Endothelial cell of umbilical vein (primary cell): ENCODE results near the gene COL13A1.

Source experiments
- CTCF ChIP-seq, 2 donors: IDR thresholded peaks; 1 replicate in 1 of 2; 2 replicates in 1 of 2; pipeline ENCODE4 v1.5.1; 2011; ENCODE audit warnings: low read length in 2 of 2, mild to moderate bottlenecking in 2 of 2, moderate library complexity in 2 of 2, control low read depth in 1 of 2, inconsistent platforms in 1 of 2, low read depth in 1 of 2; ENCODE audit not compliant: insufficient read depth in 1 of 2; ENCODE audit errors: extremely low read depth in 1 of 2
- JUN ChIP-seq: IDR thresholded peaks from 2 replicates; pipeline ENCODE4 v1.6.1; 2011; ENCODE audit warnings: borderline replicate concordance, low read depth; ENCODE audit not compliant: insufficient read length, insufficient read depth
- MAX ChIP-seq: IDR thresholded peaks from 2 replicates; pipeline ENCODE4 v1.6.1; 2011; ENCODE audit not compliant: insufficient read depth, insufficient read length
- POLR2A ChIP-seq: IDR thresholded peaks from 2 replicates; pipeline ENCODE4 v1.6.1; 2012; ENCODE audit warnings: low read depth, mild to moderate bottlenecking, control low read depth, low read length
- POLR2AphosphoS5 ChIP-seq: IDR thresholded peaks from 2 replicates; pipeline ENCODE4 v1.6.1; 2012; ENCODE audit warnings: low read depth, mild to moderate bottlenecking, control low read depth, low read length, moderate library complexity; ENCODE audit not compliant: insufficient read depth

DNA sequence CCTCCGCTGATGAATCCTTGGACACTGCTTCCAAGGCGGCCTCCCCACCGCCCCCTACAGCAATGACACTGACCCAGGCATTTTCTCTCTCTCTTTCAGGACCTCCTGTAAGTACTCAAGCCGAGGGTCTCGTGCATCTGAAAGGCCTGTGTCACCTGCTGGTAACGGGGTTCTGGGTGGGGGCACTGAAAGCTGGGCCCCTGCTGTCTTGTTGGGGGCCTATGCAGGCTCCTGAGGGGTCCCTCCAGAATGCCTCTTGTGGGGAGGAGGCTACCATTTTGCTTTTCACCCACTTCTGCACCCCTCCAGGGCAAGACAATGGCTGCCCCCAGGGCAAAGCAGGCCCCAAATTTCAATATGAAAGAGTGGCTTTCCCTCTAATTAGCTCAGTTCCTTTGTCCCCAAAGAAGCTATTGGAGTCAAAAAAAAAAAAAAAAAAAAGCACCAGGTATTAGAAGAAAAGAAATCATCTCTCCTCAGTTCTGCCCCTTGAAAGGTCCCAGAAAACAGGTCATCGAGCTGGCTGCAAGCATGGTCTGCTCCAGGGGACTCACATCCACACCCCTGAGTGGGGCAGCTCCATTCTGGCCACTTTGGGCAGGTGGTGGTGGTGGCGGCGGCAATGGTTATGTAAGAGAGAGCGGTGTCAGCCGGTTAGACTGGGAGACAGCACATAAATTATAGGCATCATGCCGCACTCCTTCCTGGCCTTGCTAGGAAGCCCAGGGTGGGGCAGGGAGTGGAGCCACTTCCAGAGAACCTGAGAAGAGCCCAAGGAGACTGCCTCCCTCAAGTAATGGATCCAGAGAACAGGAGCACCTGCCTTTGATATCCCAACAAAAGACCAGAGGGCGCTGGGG lies 66.2 kb downstream of the COL13A1 start:
- no peak for TF ChIP-seq POLR2AphosphoS5
- no peak for TF ChIP-seq CTCF (IDR thresholded peaks at IDR 0.05; ENCODE audit: extremely low read depth in 1 of 2, insufficient read depth in 1 of 2, low read depth in 1 of 2, low read length in 2 of 2)
- TF ChIP-seq MAX = no peak
- no peak for TF ChIP-seq POLR2A
- TF ChIP-seq JUN = no peak
